ENCODE data around the gene KRT8. TPM values are rescaled to one million over a fixed set of nuclear protein-coding genes. Genes with fewer than 3 reads are reported as not detected.
A peak's percentile ranks its signal among the peaks of the same experiment; 100 is the strongest.

The KRT8 gene
- total and polyA plus RNA-seq, 2 of the 13 experiments (the other 11 are each of a cell fraction or from before 2014, with no cell fraction given), result 498 to 718 TPM

DNA sequence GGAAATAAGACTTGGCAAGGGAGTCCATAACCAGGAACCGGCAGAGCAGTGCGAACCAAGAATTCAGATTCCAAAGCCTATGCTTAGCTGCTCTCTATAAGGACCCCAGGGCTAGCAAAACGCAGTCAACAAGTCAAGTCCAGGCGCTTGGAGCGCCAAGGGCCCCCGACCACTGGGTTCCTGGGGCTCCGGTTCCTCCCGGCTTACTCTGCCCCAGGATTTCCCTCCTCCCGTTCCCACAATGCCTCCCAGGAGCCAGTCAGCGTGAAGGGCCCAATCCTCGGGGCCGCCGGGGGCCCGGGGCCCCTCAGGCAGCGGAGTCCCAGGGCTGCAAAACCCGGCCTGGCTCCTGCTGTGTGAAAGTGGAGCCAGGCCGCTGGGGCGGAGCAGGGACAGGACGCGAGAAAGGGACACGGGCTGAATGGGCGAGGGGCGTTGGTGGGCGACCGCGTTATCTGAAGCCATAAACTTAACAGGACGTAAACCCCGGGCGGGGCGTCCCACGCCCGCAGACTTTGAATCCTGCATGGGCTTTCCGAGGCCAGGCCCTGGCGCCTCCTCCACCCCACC lies 1.5 kb downstream of the KRT8 start (continued):
- TF ChIP-seq, protein P1, sequence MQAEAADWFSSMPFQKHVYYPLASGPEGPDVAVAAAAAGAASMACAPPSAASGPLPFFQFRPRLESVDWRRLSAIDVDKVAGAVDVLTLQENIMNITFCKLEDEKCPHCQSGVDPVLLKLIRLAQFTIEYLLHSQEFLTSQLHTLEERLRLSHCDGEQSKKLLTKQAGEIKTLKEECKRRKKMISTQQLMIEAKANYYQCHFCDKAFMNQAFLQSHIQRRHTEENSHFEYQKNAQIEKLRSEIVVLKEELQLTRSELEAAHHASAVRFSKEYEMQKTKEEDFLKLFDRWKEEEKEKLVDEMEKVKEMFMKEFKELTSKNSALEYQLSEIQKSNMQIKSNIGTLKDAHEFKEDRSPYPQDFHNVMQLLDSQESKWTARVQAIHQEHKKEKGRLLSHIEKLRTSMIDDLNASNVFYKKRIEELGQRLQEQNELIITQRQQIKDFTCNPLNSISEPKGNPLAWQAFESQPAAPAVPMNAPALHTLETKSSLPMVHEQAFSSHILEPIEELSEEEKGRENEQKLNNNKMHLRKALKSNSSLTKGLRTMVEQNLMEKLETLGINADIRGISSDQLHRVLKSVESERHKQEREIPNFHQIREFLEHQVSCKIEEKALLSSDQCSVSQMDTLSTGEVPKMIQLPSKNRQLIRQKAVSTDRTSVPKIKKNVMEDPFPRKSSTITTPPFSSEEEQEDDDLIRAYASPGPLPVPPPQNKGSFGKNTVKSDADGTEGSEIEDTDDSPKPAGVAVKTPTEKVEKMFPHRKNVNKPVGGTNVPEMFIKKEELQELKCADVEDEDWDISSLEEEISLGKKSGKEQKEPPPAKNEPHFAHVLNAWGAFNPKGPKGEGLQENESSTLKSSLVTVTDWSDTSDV (CRISPR knock-in tag; IDR thresholded peaks at IDR 0.05), result no peak
- TF ChIP-seq ZNF225 (CRISPR knock-in tag; IDR thresholded peaks at IDR 0.05) (no peak), SMYD3 (CRISPR knock-in tag; IDR thresholded peaks at IDR 0.05) (no peak), RFXAP (CRISPR knock-in tag; IDR thresholded peaks at IDR 0.05; ENCODE audit: borderline replicate concordance) (no peak; the same call in 1 of the 2 replicates), JUNB (CRISPR knock-in tag; IDR thresholded peaks at IDR 0.05; ENCODE audit: borderline replicate concordance) (no peak), SRY (CRISPR knock-in tag; IDR thresholded peaks at IDR 0.05) (peak; percentile 29; the same call in 1 of the 2 replicates), CBX5 (CRISPR knock-in tag; IDR thresholded peaks at IDR 0.05; ENCODE audit: borderline replicate concordance) (no peak), TRIM24 (CRISPR knock-in tag; IDR thresholded peaks at IDR 0.05) (no peak), ZNF124 (CRISPR knock-in tag; IDR thresholded peaks at IDR 0.05) (0 out of 2 replicates have a peak, but pooled peaks have one; percentile 32), NCOA1 (CRISPR knock-in tag; IDR thresholded peaks at IDR 0.05) (no peak), BRD4 (CRISPR knock-in tag; IDR thresholded peaks at IDR 0.05) (no peak), KLF6 (CRISPR knock-in tag; IDR thresholded peaks at IDR 0.05) (peak; percentile 50; the same call in 1 of the 2 replicates), U2AF1 (optimal IDR thresholded peaks at IDR 0.05; ENCODE audit: low read depth, low read length) (peak; percentile 50), ZNF607 (CRISPR knock-in tag; IDR thresholded peaks at IDR 0.05; ENCODE audit: borderline replicate concordance) (no peak), HHEX (CRISPR knock-in tag; IDR thresholded peaks at IDR 0.05) (no peak), MBD4 (IDR thresholded peaks at IDR 0.05; ENCODE audit: borderline replicate concordance, low read length) (no peak), MEF2D (CRISPR knock-in tag; IDR thresholded peaks at IDR 0.05) (0 out of 2 replicates have a peak, but pooled peaks have one; percentile 32), ZNF749 (CRISPR knock-in tag; IDR thresholded peaks at IDR 0.05; ENCODE audit: borderline replicate concordance) (no peak)
- TF ChIP-seq, protein P2, sequence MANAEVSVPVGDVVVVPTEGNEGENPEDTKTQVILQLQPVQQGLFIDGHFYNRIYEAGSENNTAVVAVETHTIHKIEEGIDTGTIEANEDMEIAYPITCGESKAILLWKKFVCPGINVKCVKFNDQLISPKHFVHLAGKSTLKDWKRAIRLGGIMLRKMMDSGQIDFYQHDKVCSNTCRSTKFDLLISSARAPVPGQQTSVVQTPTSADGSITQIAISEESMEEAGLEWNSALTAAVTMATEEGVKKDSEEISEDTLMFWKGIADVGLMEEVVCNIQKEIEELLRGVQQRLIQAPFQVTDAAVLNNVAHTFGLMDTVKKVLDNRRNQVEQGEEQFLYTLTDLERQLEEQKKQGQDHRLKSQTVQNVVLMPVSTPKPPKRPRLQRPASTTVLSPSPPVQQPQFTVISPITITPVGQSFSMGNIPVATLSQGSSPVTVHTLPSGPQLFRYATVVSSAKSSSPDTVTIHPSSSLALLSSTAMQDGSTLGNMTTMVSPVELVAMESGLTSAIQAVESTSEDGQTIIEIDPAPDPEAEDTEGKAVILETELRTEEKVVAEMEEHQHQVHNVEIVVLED (CRISPR knock-in tag; IDR thresholded peaks at IDR 0.05; ENCODE audit: borderline replicate concordance), result peak; percentile 7; the same call in 1 of the 2 replicates
- TF ChIP-seq, protein P3, sequence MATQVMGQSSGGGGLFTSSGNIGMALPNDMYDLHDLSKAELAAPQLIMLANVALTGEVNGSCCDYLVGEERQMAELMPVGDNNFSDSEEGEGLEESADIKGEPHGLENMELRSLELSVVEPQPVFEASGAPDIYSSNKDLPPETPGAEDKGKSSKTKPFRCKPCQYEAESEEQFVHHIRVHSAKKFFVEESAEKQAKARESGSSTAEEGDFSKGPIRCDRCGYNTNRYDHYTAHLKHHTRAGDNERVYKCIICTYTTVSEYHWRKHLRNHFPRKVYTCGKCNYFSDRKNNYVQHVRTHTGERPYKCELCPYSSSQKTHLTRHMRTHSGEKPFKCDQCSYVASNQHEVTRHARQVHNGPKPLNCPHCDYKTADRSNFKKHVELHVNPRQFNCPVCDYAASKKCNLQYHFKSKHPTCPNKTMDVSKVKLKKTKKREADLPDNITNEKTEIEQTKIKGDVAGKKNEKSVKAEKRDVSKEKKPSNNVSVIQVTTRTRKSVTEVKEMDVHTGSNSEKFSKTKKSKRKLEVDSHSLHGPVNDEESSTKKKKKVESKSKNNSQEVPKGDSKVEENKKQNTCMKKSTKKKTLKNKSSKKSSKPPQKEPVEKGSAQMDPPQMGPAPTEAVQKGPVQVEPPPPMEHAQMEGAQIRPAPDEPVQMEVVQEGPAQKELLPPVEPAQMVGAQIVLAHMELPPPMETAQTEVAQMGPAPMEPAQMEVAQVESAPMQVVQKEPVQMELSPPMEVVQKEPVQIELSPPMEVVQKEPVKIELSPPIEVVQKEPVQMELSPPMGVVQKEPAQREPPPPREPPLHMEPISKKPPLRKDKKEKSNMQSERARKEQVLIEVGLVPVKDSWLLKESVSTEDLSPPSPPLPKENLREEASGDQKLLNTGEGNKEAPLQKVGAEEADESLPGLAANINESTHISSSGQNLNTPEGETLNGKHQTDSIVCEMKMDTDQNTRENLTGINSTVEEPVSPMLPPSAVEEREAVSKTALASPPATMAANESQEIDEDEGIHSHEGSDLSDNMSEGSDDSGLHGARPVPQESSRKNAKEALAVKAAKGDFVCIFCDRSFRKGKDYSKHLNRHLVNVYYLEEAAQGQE (IDR thresholded peaks at IDR 0.05; ENCODE audit: borderline replicate concordance in 1 of 2, low read depth in 1 of 2, low read length in 2 of 2), result no peak
